GM23248 (cell line): ENCODE results near the gene ZMIZ2. TPM values are rescaled to one million over a fixed set of nuclear protein-coding genes. Genes with fewer than 3 reads are reported as not detected.
A peak's percentile ranks its signal among the peaks of the same experiment; 100 is the strongest.
"Not testable (repeated sequence)": the region's sequence is repeated elsewhere in the genome, so short reads cannot be mapped to it uniquely, and the experiment has no call there.

Experiments used
- DNase-seq: peaks from one replicate; pipeline ENCODE4 v3.0.0-alpha.2; 2015
- H2AFZ ChIP-seq: fragments of 200-600 bp; sonication (generic); 2 replicates; pipeline ENCODE4 v1.6.1; 2016; ENCODE audit warnings: antibody characterized with exemption
- H3F3A ChIP-seq: fragments of 200-600 bp; sonication (generic); 2 replicates; pipeline ENCODE4 v1.6.1; 2016; ENCODE audit warnings: mild to moderate bottlenecking, antibody characterized with exemption, mixed run types; ENCODE audit not compliant: insufficient read depth
- H3K27ac ChIP-seq: fragments of 200-600 bp; sonication (generic); 2 replicates; pipeline ENCODE4 v1.5.1; 2016; ENCODE audit warnings: mild to moderate bottlenecking
- H3K27me3 ChIP-seq: fragments of 200-600 bp; sonication (generic); replicated peaks from 2 replicates; pipeline ENCODE4 v1.6.1; 2016; ENCODE audit warnings: mild to moderate bottlenecking; ENCODE audit not compliant: insufficient read depth
- H3K36me3 ChIP-seq: fragments of 200-600 bp; sonication (generic); 2 replicates; pipeline ENCODE4 v1.6.1; 2016; ENCODE audit warnings: low read depth, mild to moderate bottlenecking
- H3K4me1 ChIP-seq: fragments of 200-600 bp; sonication (generic); 2 replicates; pipeline ENCODE4 v1.6.1; 2016; ENCODE audit warnings: mild to moderate bottlenecking; ENCODE audit not compliant: insufficient read depth
- H3K4me2 ChIP-seq: fragments of 200-600 bp; sonication (generic); one replicate; pipeline ENCODE4 v1.6.1; 2016; ENCODE audit warnings: mild to moderate bottlenecking; ENCODE audit not compliant: unreplicated experiment
- H3K4me3 ChIP-seq: fragments of 200-600 bp; sonication (generic); 2 replicates; pipeline ENCODE4 v1.5.1; 2016; ENCODE audit warnings: mild to moderate bottlenecking
- H3K79me2 ChIP-seq: fragments of 200-600 bp; sonication (generic); 2 replicates; pipeline ENCODE4 v1.6.1; 2016; ENCODE audit warnings: mild to moderate bottlenecking; ENCODE audit not compliant: insufficient read depth
- H3K9ac ChIP-seq: fragments of 200-600 bp; sonication (generic); 2 replicates; pipeline ENCODE4 v1.6.1; 2016; ENCODE audit warnings: mild to moderate bottlenecking
- H3K9me2 ChIP-seq: fragments of 200-600 bp; sonication (generic); 2 replicates; pipeline ENCODE4 v1.6.1; 2016; ENCODE audit warnings: mixed run types, mild to moderate bottlenecking, moderate library complexity; ENCODE audit not compliant: insufficient read depth
- H3K9me3 ChIP-seq: fragments of 200-600 bp; sonication (generic); one replicate; pipeline ENCODE4 v1.6.1; 2017; ENCODE audit warnings: low read depth
- H4K20me1 ChIP-seq: fragments of 200-600 bp; sonication (generic); 2 replicates; pipeline ENCODE4 v1.6.0; 2016; ENCODE audit not compliant: insufficient read depth
- EZH2 ChIP-seq: fragments of 200-600 bp; sonication (generic); IDR thresholded peaks from 2 replicates; pipeline ENCODE4 v1.6.1; 2018; ENCODE audit warnings: antibody characterized with exemption, mild to moderate bottlenecking; ENCODE audit not compliant: insufficient read depth, poor library complexity, severe bottlenecking
- EZH2phosphoT487 ChIP-seq: fragments of 200-600 bp; sonication (generic); IDR thresholded peaks from 2 replicates; pipeline ENCODE4 v1.6.1; 2018; ENCODE audit warnings: antibody characterized with exemption, moderate library complexity, mild to moderate bottlenecking, low read depth; ENCODE audit not compliant: insufficient read depth
- WGBS, 2 experiments: methylation state at CpG; one replicate each; pipeline ENCODE4 v1.1.6; 2015 to 2017; ENCODE audit warnings: low lambda C conversion rate in 2 of 2, low coverage in 1 of 2; ENCODE audit errors: missing lambda C conversion rate in 2 of 2; 5-methylcytosine and 5-hydroxymethylcytosine counted together
- in situ Hi-C: fragments of 300-500 bp; cut with MboI; formaldehyde crosslinking; loops from 2 replicates; pipeline ENCODE4 v1.15.0; 2020
- polyA plus RNA-seq: library from polyadenylated mRNA; unstranded; fragments of >200 nt; fragmentation: Nextera tagmentation; extraction: Ambion mirVana; gene quantifications from 2 replicates; pipeline ENCODE4 v1.2.1, GENCODE V29; 2016
- total RNA-seq: library from RNA; depleted of rRNA; stranded (reverse); fragments of >200 nt; shearing (Covaris generic); gene quantifications from 2 replicates; pipeline ENCODE4 v1.2.3, GENCODE V29; 2014

ZMIZ2 gene
- total and polyA plus RNA-seq, 2 experiments from 2014 or later: 7.8 to 9.7 TPM

- peak overlapping the region; percentile 55 for H2AFZ ChIP-seq
- 0 out of 2 replicates have a peak, but pooled peaks have one; percentile 26 for TF ChIP-seq EZH2phosphoT487
- no peak for TF ChIP-seq EZH2
- WGBS, 2 experiments: 20 to 22% methylated on average over 6 of the region's 6 CpGs
- H3K27me3 ChIP-seq: no peaks in the 10 kb centered on the region
- peaks cover 20% of the 10 kb centered on the region for H3K4me1 ChIP-seq
- in situ Hi-C loops: loop anchor here (5.0 kb wide), 1 partner anchor 50 kb away; no protein-coding TSS in a partner anchor
- H3K79me2 ChIP-seq: no peaks in the 10 kb centered on the region
- peak; percentile 87 for DNase-seq
- H3K36me3 ChIP-seq: no peaks in the 10 kb centered on the region
- no peaks in the 10 kb centered on the region for H4K20me1 ChIP-seq
- H3K4me2 ChIP-seq: peak overlapping the region; percentile 68
- peaks cover 24% of the 10 kb centered on the region for H3F3A ChIP-seq
- no peaks in the 10 kb centered on the region for H3K9me3 ChIP-seq
- H3K9me2 ChIP-seq: no peaks in the 10 kb centered on the region
- peak overlapping the region; percentile 57 for H3K9ac ChIP-seq
- H3K4me3 ChIP-seq: peak overlapping the region; percentile 13
- peak overlapping the region; percentile 93 for H3K27ac ChIP-seq
Observed at GRCh38 chr7:44727158-44727936, 21.3 kb upstream of the ZMIZ2 start.

- in situ Hi-C loops: loop anchor here (5.0 kb wide), 1 partner anchor 51 kb away; no protein-coding TSS in a partner anchor
Observed at GRCh38 chr7:44727937-44728262, 20.7 kb upstream of the ZMIZ2 start.

GRCh38 chr7:44729949-44730590 lies 18.6 kb upstream of the ZMIZ2 start:
- peaks cover 39% of the 10 kb centered on the region for H3K4me1 ChIP-seq
- H4K20me1 ChIP-seq: no peaks in the 10 kb centered on the region
- DNase-seq: no peak
- H3K27me3 ChIP-seq: no peaks in the 10 kb centered on the region
- no peaks in the 10 kb centered on the region for H3K36me3 ChIP-seq
- no peak overlapping the region for H3K4me3 ChIP-seq
- H3K27ac ChIP-seq: no peak overlapping the region
- H3K9me2 ChIP-seq: no peaks in the 10 kb centered on the region
- no peaks in the 10 kb centered on the region for H3K9me3 ChIP-seq
- 86% methylated on average over 12 of the region's 12 CpGs for WGBS, 2 experiments
- TF ChIP-seq EZH2 (no peak), EZH2phosphoT487 (no peak)
- in situ Hi-C loops: loop anchor here (5.0 kb wide), 1 partner anchor 53 kb away; no protein-coding TSS in a partner anchor
- no peak overlapping the region for H2AFZ ChIP-seq
- H3F3A ChIP-seq: peaks cover 34% of the 10 kb centered on the region
- H3K79me2 ChIP-seq: no peaks in the 10 kb centered on the region
- H3K4me2 ChIP-seq: no peak overlapping the region
- no peak overlapping the region for H3K9ac ChIP-seq

More at GRCh38 chr7:44727937-44728262, 20.7 kb upstream of the ZMIZ2 start:
- Histone ChIP-seq H3K9me2 (no peaks in the 10 kb centered on the region), H3K79me2 (no peaks in the 10 kb centered on the region), H4K20me1 (no peaks in the 10 kb centered on the region), H3K4me1 (peaks cover 20% of the 10 kb centered on the region), H3K36me3 (no peaks in the 10 kb centered on the region), H3K9ac (peak overlapping the region; percentile 57), H3K4me3 (no peak overlapping the region; the same call in 1 of the 2 replicates), H2AFZ (peak overlapping the region; percentile 55), H3K27ac (peak overlapping the region; percentile 93), H3K4me2 (peak overlapping the region; percentile 68), H3K27me3 (no peaks in the 10 kb centered on the region), H3F3A (peaks cover 24% of the 10 kb centered on the region), H3K9me3 (no peaks in the 10 kb centered on the region)
- 97 to 100% methylated on average over 1 of the region's 1 CpG for WGBS, 2 experiments
- no peak for DNase-seq
- TF ChIP-seq EZH2 (no peak), EZH2phosphoT487 (no peak)

GRCh38 chr7:44732971-44733370 lies 15.7 kb upstream of the ZMIZ2 start:
- H3K27me3 ChIP-seq, H4K20me1 ChIP-seq, H3K9me3 ChIP-seq, H3K9me2 ChIP-seq, H3K4me2 ChIP-seq, H3K27ac ChIP-seq, H3K4me3 ChIP-seq, in situ Hi-C loops, H3K36me3 ChIP-seq, H2AFZ ChIP-seq, H3K79me2 ChIP-seq, DNase-seq, H3K9ac ChIP-seq: not testable (repeated sequence)
- peaks cover 31% of the 10 kb centered on the region for H3K4me1 ChIP-seq
- peaks cover 29% of the 10 kb centered on the region for H3F3A ChIP-seq
- 95 to 96% methylated on average over 6 of the region's 6 CpGs for WGBS, 2 experiments
